GM21717 (cell line): ENCODE measurements around the gene MICALL1.
"Not testable (repeated sequence)": the region's sequence is repeated elsewhere in the genome, so short reads cannot be mapped to it uniquely, and the experiment has no call there.

ENCODE experiments used
- ATAC-seq: cut with Tn5 transposase; IDR thresholded peaks from one replicate; pipeline ENCODE4 v1.9.1; 2021; ENCODE audit warnings: mild to moderate bottlenecking, moderate library complexity; ENCODE audit not compliant: unreplicated experiment

Gene MICALL1

DNA sequence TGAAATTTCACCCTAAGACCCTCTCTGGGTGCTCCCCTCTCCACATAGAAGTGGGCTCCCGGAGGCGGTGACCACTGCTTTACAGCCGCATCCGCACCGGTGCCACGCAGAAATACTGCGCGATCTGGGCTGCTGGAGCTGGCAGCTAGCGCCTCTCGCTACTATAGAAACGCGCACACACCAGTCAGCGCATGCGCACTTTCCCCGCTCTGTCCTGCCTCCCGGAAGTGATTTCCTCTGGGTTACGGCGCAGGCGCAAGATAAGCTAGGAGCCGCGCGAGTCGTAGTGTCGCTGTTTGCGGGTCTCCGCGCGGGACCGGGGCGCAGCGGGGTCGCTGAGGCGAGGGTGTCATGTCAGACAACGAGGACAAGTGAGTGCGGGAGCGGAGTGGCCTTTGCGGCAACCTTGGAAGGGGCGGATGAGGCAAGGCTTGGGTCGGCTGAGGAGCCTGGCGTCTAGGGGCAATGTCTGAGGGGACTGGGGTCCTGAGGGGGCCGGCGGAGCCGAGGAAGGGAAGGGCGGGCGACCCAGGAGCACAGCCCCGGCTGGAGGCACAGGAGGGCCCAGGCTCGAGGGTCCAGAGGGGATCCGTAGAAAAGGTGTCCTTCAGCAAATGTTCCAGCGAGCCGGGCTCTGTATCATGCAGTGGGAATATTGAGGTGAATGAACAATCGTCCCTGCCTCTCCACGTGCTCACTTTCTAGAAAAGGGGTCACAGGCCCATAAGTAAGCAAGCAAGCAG is 47.5 kb downstream of the MICALL1 start, which contains the start of the genes C22orf23 and POLR2F:
Gene C22orf23, minus strand, starts transcription at position 165 of the 743 bp plus-strand sequence. CDS start 452 bp downstream, outside the sequence.
Gene POLR2F, plus strand, starts transcription at position 263 of the 743 bp plus-strand sequence. Its CDS starts 89 bp downstream, at position 352.
- peak; percentile 59 for ATAC-seq

- no peak for ATAC-seq
Measured at GRCh38 chr22:37954686-37955085, 48.6 kb downstream of the MICALL1 start.

GRCh38 chr22:37955825-37956397 is 49.8 kb downstream of the MICALL1 start:
- not testable (repeated sequence) for ATAC-seq

DNA sequence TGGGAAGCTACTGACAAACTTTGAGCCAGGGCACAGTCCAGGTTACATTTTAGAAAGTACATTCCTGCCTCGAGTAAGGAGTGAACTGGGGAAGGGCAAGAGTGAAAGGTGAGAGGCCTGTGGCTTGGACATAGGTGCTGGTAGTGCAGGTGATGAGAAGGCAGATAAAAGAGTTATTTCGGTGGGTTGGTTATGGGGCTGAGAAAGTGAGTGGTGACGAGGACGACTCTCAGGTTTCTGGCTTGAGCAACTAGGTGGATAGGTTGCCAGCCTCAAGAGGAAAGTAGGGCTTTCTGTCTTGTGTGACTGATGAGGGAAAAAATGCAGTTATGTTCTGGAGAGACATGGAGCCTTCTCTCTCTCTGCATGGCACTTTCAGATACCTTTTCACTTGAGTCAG is 51.1 kb downstream of the MICALL1 start:
- no peak for ATAC-seq

DNA sequence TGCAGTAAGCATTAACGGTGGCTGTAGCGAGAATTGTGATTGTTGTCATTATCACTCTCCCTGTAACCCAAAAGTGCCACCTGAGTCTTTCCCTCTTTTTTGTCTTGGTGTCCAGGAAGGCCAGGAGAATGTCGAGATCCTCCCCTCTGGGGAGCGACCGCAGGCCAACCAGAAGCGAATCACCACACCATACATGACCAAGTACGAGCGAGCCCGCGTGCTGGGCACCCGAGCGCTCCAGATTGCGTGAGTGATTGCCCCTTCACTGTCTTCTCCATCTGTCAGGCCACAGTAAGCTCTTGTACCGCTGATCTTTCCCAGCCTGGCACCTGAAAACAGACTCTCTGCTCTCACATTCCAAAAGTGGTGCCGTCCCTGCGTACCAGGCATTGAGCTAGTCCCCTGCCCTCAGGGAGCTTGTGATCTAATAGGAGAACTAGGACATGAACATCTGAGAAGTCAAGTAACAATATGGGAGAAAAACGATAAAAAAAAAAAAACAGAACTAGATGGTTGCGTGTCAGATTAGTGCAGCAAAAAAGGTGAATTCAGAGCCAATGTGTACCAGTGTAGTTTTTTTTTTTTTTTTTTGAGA is 53.2 kb downstream of the MICALL1 start:
- ATAC-seq: no peak

GRCh38 chr22:37961062-37961461 is 55.0 kb downstream of the MICALL1 start:
- no peak for ATAC-seq

- no peak for ATAC-seq
Measured at GRCh38 chr22:37965940-37966664, 60.0 kb downstream of the MICALL1 start.

DNA sequence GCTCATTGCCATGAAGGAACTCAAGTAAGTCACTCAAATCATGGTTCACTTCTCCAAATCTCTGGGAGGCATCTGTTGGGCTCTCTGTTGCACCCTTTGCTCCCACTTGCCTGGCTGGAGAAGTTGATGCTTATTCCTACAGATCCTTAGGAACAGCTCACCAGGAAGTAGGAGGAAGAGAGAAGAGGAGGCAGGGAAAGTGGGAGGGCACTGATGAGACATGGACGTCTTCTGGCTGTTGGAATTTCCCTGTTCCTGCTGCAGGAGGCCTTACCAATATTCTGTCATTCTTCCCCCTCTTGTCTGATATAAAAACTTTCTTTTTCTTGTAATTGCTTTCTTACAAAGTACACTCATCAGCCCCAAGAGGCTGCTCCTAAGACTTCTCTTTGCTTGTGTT is 61.0 kb downstream of the MICALL1 start:
- no peak for ATAC-seq

DNA sequence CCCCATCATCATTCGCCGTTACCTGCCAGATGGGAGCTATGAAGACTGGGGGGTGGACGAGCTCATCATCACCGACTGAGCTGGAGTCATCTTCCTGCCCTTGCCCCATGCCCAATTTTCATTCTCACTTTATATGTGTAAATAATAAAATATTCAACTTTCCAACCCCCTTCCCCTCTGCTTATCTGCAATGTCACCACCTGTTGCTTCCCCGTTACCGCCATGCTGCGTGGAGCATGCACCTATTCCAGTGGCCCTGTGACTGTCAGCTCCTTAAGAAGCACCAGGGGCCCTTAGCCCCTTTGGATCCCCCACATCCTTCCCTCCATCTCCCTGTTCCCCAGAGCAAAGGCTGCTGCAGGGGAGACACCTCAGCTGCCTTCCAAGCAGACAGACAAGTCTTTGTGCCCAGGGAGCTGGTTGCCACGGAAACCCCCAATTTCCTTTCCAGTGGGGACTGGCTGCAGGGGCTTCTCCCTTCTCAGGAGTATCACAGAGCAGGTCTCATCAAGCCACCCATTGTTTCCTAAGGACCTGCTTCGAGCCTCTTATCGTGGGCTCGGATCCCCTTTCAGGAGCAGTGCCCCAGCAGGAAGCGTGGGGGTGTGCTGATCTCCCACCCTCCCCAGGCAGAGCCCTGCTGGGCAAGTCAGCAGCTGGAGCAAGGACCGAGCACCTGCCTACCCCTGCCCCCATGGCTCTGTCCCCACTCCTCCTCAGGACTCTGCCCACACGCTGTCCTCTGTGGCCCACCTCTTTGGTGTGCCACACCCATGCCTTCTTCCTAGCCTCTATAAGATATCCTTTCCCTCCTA is 61.7 kb downstream of the MICALL1 start:
- no peak for ATAC-seq

DNA sequence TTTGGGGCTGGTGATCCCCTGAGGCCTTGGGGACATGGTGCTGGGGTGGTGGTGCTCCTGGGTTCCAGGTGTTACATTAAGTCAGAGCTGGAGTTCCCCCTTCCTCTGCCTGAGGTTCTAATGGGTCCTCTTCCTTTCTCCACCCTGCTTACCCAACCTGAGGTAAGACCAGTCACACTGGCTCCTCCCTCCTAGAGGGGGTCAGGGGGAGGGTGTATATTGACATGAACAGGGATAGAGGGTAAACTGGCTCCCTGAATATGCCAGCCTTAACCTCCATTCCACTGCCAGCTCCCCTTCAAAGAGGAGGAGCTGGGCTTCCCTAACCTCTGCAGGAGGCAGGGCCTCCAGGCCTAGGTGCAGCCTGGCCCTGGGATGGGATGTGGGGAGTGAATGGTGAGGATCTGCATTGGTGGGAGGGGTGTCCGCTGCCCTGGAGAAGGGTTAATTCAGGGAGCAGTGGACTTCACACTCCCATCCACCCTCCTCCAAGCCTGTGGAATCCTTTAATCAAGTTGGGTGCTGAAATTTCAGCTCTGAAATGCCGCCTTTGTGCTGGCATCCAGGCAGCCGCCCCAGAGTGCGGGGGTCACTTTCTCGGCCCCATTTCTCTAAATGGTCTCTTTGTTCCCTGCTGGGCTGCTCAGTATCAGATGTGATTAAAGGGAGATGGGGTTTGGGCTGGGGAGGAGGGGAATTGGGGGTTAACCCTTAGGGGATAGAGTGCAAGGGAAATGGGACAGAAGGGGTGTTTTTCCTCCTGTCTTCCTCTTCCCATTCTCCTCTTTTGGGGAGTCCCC is 62.6 kb downstream of the MICALL1 start:
- ATAC-seq: no peak

- ATAC-seq: no peak
Measured at GRCh38 chr22:37970864-37971263, 64.8 kb downstream of the MICALL1 start.

- no peak for ATAC-seq
Measured at GRCh38 chr22:37971475-37972434, 65.7 kb downstream of the MICALL1 start.

DNA sequence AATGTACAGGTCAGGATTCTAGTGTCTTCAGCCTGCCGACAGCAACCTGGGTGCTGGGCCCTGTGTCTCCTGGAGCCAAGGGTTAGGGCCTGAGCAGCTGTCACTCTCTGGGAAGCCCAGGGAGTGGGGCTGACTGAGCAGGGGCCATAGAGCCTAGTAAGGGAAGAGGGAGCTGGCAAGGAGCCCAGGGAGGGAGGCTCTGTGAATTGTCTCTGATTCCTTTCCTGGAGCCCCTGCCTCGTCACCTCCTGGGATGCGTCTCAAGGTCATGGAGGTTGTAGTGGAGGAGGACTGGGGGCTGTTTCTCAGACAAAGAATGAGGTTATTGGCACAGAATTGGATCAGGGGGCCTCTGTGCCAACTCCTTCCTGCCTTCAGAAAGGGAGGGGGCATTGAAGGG is 66.4 kb downstream of the MICALL1 start:
- no peak for ATAC-seq

DNA sequence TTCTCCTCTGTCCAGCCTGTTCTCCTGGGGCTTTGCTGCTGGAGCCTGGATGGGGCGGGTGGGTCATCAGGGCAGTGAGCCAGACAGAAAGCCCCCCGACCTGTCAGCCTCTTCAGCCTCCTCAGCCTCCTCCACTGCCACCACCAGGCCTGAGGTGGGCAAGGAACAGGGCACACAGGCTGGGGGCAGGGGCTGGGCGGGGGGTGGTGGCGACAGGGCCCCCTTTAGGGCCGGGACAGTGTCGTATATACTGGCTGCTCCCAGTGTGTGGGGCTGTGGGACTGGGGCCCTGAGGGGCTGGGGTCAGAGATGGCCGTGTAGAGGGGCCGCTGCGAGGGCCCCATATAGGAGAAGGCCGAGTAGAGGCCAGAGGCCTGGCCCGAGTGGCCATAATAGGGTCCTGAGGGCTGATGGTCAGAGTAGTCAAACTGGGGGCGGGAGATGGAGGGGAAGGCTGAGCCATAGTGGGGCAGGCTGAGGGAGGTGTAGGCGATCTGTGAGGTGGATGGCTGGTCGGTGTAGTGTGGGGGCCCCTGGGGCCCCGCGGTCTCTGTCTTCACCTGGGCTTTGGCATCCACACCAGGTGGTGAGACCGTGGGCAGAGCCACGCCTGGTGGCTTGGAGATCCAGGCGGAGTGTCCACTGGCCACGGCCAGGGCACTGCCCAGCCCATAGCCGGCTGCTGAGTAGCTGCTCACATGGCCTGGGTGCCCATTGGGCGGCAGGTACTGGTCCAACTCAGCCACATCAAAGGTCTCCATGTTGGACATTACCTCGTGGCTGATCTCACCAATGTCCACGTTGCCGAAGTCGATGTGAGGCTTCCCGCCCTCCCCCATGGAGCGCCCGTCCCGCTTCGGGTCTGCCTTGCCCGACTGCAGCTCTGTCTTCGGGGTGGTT is 67.4 kb downstream of the MICALL1 start:
- ATAC-seq: no peak

GRCh38 chr22:37975153-37975552 is 69.1 kb downstream of the MICALL1 start:
- no peak for ATAC-seq

- ATAC-seq: not testable (repeated sequence)
Measured at GRCh38 chr22:37976022-37976421, 69.9 kb downstream of the MICALL1 start.

GRCh38 chr22:37976547-37976946 is 70.5 kb downstream of the MICALL1 start:
- ATAC-seq: no peak

DNA sequence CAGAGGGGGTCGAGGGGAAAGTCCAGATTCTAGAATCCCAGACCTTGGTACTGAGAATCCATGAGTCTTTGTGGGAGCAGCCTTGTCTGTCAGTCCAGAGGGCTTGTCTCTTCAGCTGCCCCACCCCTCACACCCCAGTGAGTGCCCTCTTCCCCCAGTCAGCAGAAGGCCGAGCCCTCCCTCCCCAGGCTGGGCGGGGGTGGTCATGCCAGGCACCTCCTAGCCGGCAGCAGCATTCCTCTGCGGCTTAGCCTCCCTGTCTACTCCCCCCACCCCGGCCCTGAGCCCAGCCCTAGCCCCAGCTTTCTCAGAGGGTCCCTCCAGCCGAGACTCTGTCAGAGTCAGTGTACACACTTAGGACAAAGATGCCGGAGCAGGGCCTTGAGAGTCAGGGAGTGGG is 73.7 kb downstream of the MICALL1 start:
- ATAC-seq: no peak
